Left lung (tissue), 10 donors: ENCODE results near the gene FCRL1. TPM values are rescaled to one million over a fixed set of nuclear protein-coding genes. Genes with fewer than 3 reads are reported as not detected.

Source experiments
- ATAC-seq: fragments of 200-7000 bp; cut with Tn5 transposase; one replicate; pipeline ENCODE4 v1.9.1; 2020; ENCODE audit warnings: moderate library complexity
- DNase-seq, 4 donors: peaks; one replicate each; pipeline ENCODE4 v3.0.0-alpha.2; 2013 to 2020
- H3K27ac ChIP-seq, 2 donors: fragments of 200-600 bp; sonication (generic) in 1 of 2; one replicate each; pipeline versions ENCODE4 v1.5.0 to v1.8.0; 2020 to 2021
- H3K27me3 ChIP-seq, 2 donors: fragments of 200-600 bp; sonication (generic) in 1 of 2; one replicate each; pipeline versions ENCODE4 v1.5.0 to v1.8.0; 2020 to 2021
- H3K36me3 ChIP-seq, 2 donors: fragments of 200-600 bp; sonication (generic) in 1 of 2; one replicate each; pipeline versions ENCODE4 v1.5.0 to v1.8.0; 2020 to 2021
- H3K4me1 ChIP-seq, 2 donors: fragments of 200-600 bp; one replicate each; pipeline ENCODE4 v1.8.0; 2021
- H3K4me3 ChIP-seq, 2 donors: fragments of 200-600 bp; sonication (generic) in 1 of 2; one replicate each; pipeline versions ENCODE4 v1.5.0 to v1.8.0; 2020 to 2021; ENCODE audit warnings: mild to moderate bottlenecking in 1 of 2
- H3K9me3 ChIP-seq, 2 donors: fragments of 200-600 bp; sonication (generic) in 1 of 2; one replicate each; pipeline versions ENCODE4 v1.5.0 to v1.8.0; 2020 to 2021
- intact Hi-C, 2 donors: fragments of 100-400 bp; cut with DNase I; formaldehyde crosslinking; loops; one replicate each; pipeline versions ENCODE4 v1.11.2 to v1.14.2; 2022
- polyA plus RNA-seq, 6 donors: library from polyadenylated mRNA; unstranded; fragments of 120-200 nt; gene quantifications; one replicate each; pipeline ENCODE4 v1.2.1, GENCODE V29; 2013; ENCODE audit not compliant: insufficient read length in 6 of 6
- total RNA-seq, 2 donors: library from RNA; stranded (reverse); fragmentation: NEBNext Ultra II Directional; extraction: Animal tissue kit (Norgen Biotek cat#: 25700); gene quantifications; one replicate each; pipeline ENCODE4 v1.2.1, GENCODE V29; 2021
- TF ChIP-seq, protein P1 (sequence below), 2 donors: fragments of 200-600 bp; sonication (generic) in 1 of 2; IDR thresholded peaks; one replicate each; pipeline versions ENCODE4 v1.5.0 to v1.8.0; 2021; ENCODE audit warnings: antibody characterized with exemption in 2 of 2
- donor health status: DM: no; HTN: yes; CAD: no.
- donor health status: DM: no; HTN: no; CAD: no.

Gene FCRL1
- total and polyA plus RNA-seq, 8 donors = 0.14 to 3.4 (median 0.23) TPM

DNA sequence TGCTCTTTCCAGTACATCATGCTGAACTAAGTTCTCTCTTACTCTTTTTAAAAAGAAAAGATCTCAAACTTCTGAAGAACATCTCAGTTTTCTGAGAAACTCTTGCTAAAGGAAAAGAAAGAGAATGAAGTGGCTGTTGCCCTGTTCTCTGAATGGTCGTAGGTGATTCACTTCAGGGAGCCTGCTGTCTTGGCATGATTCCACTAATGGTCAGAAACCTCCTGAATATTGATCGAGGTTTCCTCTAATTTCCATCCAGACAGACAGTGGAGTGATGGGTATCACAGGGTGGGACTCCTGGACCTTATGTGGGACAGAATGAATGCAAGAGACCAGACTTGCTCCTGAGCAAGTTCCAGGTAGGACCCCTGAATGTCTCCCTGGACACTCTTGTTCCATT lies 45.5 kb downstream of the FCRL1 start:
- H3K9me3 ChIP-seq = no peaks in the 10 kb centered on the region
- no peaks in the 10 kb centered on the region for H3K36me3 ChIP-seq
- no peaks in the 10 kb centered on the region for H3K27me3 ChIP-seq
- intact Hi-C loops = no loop called here
- ATAC-seq (no peak), DNase-seq (no peak)
- no peaks in the 10 kb centered on the region for H3K4me1 ChIP-seq
- H3K27ac ChIP-seq = no peak overlapping the region
- TF ChIP-seq, protein P1, sequence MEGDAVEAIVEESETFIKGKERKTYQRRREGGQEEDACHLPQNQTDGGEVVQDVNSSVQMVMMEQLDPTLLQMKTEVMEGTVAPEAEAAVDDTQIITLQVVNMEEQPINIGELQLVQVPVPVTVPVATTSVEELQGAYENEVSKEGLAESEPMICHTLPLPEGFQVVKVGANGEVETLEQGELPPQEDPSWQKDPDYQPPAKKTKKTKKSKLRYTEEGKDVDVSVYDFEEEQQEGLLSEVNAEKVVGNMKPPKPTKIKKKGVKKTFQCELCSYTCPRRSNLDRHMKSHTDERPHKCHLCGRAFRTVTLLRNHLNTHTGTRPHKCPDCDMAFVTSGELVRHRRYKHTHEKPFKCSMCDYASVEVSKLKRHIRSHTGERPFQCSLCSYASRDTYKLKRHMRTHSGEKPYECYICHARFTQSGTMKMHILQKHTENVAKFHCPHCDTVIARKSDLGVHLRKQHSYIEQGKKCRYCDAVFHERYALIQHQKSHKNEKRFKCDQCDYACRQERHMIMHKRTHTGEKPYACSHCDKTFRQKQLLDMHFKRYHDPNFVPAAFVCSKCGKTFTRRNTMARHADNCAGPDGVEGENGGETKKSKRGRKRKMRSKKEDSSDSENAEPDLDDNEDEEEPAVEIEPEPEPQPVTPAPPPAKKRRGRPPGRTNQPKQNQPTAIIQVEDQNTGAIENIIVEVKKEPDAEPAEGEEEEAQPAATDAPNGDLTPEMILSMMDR (IDR thresholded peaks at IDR 0.05) = no peak
- no peak overlapping the region for H3K4me3 ChIP-seq

DNA sequence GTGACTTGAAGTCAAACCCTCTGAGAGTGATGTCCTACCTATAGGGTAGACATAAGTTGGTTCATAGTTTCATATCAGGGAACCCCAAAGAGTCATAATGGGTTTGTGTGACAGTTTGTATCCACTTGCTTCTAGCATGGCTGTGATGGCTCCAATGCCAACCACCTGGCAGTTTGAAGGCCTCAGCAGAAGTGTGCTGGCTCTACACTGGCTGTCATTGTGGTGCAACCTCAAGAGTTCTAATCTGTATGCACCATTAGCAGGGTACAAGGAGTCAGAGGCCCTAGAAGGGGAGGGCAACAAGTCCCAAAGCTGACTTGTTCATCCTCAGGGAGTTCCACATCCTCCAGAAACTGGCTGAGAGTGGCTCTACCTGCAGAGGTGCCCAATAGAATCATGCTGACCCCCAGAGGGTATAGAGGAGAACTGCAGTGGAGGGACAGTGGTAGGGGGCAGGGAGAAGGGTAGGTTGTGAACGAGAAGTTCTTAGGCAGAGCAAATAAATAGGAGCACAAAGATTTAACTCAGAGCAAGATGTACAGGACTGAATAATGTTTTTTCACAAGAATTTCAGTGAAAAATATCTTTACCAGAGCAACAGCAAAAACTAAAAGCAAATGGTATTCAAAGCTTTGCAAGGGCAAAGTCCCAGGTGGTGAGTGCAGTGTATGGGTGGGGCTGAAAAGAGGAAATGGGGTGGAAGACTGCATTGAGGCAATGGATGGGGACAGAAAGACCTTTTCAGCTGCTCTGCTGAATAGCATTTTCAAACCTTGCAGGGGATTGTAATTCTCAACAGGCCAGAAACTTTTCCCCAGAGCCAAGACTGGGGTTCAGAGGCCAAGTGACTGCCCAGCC lies 46.2 kb downstream of the FCRL1 start:
- ATAC-seq = peak; percentile 29
- no peak for DNase-seq
- intact Hi-C loops = no loop called here
- Histone ChIP-seq H3K36me3 (no peaks in the 10 kb centered on the region), H3K4me1 (no peaks in the 10 kb centered on the region), H3K9me3 (no peaks in the 10 kb centered on the region), H3K27me3 (no peaks in the 10 kb centered on the region), H3K4me3 (no peak overlapping the region), H3K27ac (no peak overlapping the region)
- TF ChIP-seq, protein P1 (IDR thresholded peaks at IDR 0.05) = no peak

DNA sequence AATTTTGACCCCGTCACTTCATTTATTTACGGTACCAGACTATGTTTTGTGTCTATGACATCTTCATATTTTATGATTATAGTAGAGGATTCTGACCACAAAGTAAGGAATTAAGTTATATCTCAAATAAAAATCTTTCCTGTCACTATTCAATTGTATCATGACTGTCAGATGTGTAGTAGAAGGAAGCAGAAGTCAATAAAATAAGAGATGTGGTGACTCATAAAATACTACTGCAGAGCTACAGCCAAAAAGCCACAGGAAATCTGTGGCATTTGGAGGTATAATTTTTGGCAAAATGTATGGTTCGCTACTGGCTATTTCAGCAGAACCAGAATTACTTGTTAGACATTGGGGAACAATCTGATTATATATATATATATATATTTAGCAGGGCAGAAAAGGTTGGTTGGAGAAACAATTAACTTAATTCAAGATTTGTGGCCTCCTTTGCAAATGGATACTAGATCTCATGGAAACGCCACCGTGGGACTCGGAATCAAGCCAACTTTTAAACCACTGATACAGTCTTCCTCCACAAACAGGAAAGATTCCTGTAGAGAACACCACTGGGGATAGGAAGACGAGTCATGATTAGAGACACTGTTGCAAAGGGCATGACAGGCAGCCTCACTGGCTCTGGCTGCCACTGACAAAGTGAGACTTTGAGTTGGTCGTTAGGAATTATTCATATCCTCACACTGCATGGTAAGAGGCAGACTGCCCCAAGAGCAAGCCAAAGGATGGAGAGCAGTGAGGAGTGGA lies 48.1 kb downstream of the FCRL1 start:
- Histone ChIP-seq H3K27me3 (no peaks in the 10 kb centered on the region), H3K4me3 (no peak overlapping the region), H3K9me3 (no peaks in the 10 kb centered on the region), H3K27ac (no peak overlapping the region), H3K4me1 (no peaks in the 10 kb centered on the region), H3K36me3 (no peaks in the 10 kb centered on the region)
- ATAC-seq (no peak), DNase-seq (no peak)
- intact Hi-C loops = no loop called here
- TF ChIP-seq, protein P1 (IDR thresholded peaks at IDR 0.05) = no peak

DNA sequence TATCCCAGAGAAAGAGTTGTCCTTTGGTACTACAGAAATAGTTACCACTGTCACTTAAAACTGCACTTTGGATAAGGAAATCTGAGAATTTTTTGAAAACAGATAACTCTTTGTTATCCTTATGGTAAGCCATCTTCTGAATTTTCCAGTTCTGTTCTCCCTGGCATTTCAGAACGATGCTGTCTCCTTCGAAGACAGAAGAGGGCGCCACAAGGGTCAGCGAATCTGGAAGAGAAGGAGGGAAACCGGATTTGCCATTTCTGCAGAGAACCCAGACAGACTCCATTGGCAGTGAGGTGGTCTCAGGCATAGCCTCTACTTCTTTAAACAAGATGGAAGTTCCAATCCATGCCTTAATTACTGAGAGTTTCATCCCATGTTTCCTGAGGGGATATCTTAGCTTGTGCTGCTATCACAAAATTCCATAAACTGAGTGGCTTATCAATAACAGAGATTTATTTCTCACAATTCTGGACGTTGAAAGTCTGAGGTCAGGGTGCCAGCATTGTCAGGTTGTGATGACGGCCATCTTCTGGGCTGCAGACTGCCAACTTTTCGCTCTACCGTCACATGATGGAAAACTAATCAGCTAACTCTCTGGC lies 49.4 kb downstream of the FCRL1 start:
- Histone ChIP-seq H3K36me3 (no peaks in the 10 kb centered on the region), H3K4me3 (no peak overlapping the region), H3K27ac (no peak overlapping the region), H3K4me1 (no peaks in the 10 kb centered on the region), H3K9me3 (no peaks in the 10 kb centered on the region), H3K27me3 (no peaks in the 10 kb centered on the region)
- TF ChIP-seq, protein P1 (IDR thresholded peaks at IDR 0.05) = no peak
- ATAC-seq (no peak), DNase-seq (no peak)
- intact Hi-C loops = no loop called here

DNA sequence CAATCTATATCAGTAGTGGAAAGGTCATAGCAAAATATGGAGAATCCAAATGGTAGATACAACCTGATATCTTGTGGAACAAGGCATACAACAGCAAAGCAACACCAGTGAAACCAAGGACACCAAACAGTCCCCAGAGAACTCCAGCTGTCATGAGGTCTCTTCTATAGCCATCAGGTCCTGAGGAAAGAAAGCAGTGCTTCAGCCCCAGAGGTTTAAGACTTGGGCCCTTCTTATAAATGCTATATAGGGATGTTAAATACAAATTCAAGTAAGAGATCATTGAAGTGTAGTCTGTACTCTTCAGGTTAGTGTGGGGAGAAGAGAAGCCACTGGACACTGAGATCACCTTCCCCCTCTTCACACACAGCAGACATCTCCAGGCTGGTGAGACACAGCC lies 53.1 kb downstream of the FCRL1 start:
- Histone ChIP-seq H3K27me3 (no peaks in the 10 kb centered on the region), H3K36me3 (no peaks in the 10 kb centered on the region), H3K27ac (no peak overlapping the region), H3K9me3 (no peaks in the 10 kb centered on the region), H3K4me3 (no peak overlapping the region), H3K4me1 (no peaks in the 10 kb centered on the region)
- intact Hi-C loops = no loop called here
- ATAC-seq = no peak
- TF ChIP-seq, protein P1 (IDR thresholded peaks at IDR 0.05) = no peak
- no peak for DNase-seq
